ENCODE results near the gene RFX1. TPM values are rescaled to one million over a fixed set of nuclear protein-coding genes. Genes with fewer than 3 reads are reported as not detected.
A peak's percentile ranks its signal among the peaks of the same experiment; 100 is the strongest.

The RFX1 gene
- total and polyA plus RNA-seq, 2 of the 13 experiments (the other 11 are each of a cell fraction or from before 2014, with no cell fraction given) = 1.1 to 1.3 TPM

- peak; percentile 80 for TF ChIP-seq ZNF430 (CRISPR knock-in tag; IDR thresholded peaks at IDR 0.05)
- TF ChIP-seq ZBTB7B (CRISPR knock-in tag; IDR thresholded peaks at IDR 0.05) = peak; percentile 92
- TF ChIP-seq KDM2A (CRISPR knock-in tag; IDR thresholded peaks at IDR 0.05; ENCODE audit: borderline replicate concordance, low read depth) = peak; percentile 73; the same call in 1 of the 2 replicates
- TF ChIP-seq ERF (CRISPR knock-in tag; IDR thresholded peaks at IDR 0.05) = no peak
- TF ChIP-seq ZNF678 (CRISPR knock-in tag; IDR thresholded peaks at IDR 0.05) = no peak
- TF ChIP-seq ZNF329 (CRISPR knock-in tag; IDR thresholded peaks at IDR 0.05; ENCODE audit: low read depth) = 0 out of 2 replicates have a peak, but pooled peaks have one; percentile 50
- TF ChIP-seq, protein P1, sequence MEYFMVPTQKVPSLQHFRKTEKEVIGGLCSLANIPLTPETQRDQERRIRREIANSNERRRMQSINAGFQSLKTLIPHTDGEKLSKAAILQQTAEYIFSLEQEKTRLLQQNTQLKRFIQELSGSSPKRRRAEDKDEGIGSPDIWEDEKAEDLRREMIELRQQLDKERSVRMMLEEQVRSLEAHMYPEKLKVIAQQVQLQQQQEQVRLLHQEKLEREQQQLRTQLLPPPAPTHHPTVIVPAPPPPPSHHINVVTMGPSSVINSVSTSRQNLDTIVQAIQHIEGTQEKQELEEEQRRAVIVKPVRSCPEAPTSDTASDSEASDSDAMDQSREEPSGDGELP (IDR thresholded peaks at IDR 0.05; ENCODE audit: borderline replicate concordance, low read depth) = no peak
- TF ChIP-seq, protein P2, sequence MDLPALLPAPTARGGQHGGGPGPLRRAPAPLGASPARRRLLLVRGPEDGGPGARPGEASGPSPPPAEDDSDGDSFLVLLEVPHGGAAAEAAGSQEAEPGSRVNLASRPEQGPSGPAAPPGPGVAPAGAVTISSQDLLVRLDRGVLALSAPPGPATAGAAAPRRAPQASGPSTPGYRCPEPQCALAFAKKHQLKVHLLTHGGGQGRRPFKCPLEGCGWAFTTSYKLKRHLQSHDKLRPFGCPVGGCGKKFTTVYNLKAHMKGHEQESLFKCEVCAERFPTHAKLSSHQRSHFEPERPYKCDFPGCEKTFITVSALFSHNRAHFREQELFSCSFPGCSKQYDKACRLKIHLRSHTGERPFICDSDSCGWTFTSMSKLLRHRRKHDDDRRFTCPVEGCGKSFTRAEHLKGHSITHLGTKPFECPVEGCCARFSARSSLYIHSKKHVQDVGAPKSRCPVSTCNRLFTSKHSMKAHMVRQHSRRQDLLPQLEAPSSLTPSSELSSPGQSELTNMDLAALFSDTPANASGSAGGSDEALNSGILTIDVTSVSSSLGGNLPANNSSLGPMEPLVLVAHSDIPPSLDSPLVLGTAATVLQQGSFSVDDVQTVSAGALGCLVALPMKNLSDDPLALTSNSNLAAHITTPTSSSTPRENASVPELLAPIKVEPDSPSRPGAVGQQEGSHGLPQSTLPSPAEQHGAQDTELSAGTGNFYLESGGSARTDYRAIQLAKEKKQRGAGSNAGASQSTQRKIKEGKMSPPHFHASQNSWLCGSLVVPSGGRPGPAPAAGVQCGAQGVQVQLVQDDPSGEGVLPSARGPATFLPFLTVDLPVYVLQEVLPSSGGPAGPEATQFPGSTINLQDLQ (CRISPR knock-in tag; IDR thresholded peaks at IDR 0.05) = no peak
- no peak for TF ChIP-seq ZNF567 (CRISPR knock-in tag; IDR thresholded peaks at IDR 0.05; ENCODE audit: borderline replicate concordance)
- TF ChIP-seq HOXA9 (CRISPR knock-in tag; IDR thresholded peaks at IDR 0.05; ENCODE audit: borderline replicate concordance) = 0 out of 2 replicates have a peak, but pooled peaks have one; percentile 22
- peak; percentile 35 for TF ChIP-seq HNRNPK (IDR thresholded peaks at IDR 0.05; ENCODE audit: low read depth, low read length, poor library complexity, severe bottlenecking)
- TF ChIP-seq KMT2B (CRISPR knock-in tag; IDR thresholded peaks at IDR 0.05) = no peak
- no peak for TF ChIP-seq SIX4 (CRISPR knock-in tag; IDR thresholded peaks at IDR 0.05)
- TF ChIP-seq ZFX (CRISPR knock-in tag; IDR thresholded peaks at IDR 0.05; ENCODE audit: low read depth) = peak; percentile 57
- TF ChIP-seq HOXA7 (CRISPR knock-in tag; IDR thresholded peaks at IDR 0.05) = no peak
- TF ChIP-seq NRL (CRISPR knock-in tag; IDR thresholded peaks at IDR 0.05; ENCODE audit: borderline replicate concordance) = peak; percentile 88
- TF ChIP-seq ZNF850 (CRISPR knock-in tag; conservative IDR thresholded peaks at IDR 0.05) = 0 out of 2 replicates have a peak, but pooled peaks have one; percentile 47
- TF ChIP-seq NR1H2 (CRISPR knock-in tag; IDR thresholded peaks at IDR 0.05; ENCODE audit: borderline replicate concordance, low read depth) = no peak; the same call in 1 of the 2 replicates
Observed at GRCh38 chr19:14031719-14032480, 25.8 kb upstream of the RFX1 start, which contains the start of gene IL27RA (continued).
